ENCODE measurements around the gene UQCC3.

GRCh38 chr11:62654297-62654696 lies 17.2 kb upstream of the UQCC3 start:
- no peak for TF ChIP-seq GATA2 (IDR thresholded peaks at IDR 0.05; ENCODE audit: low read depth, low read length)
- no peak for TF ChIP-seq GATA3 (IDR thresholded peaks at IDR 0.05; ENCODE audit: low read depth, low read length)

Data from SH-SY5Y (cell line).